ENCODE measurements around the gene SARS1.

SARS1 gene

DNA sequence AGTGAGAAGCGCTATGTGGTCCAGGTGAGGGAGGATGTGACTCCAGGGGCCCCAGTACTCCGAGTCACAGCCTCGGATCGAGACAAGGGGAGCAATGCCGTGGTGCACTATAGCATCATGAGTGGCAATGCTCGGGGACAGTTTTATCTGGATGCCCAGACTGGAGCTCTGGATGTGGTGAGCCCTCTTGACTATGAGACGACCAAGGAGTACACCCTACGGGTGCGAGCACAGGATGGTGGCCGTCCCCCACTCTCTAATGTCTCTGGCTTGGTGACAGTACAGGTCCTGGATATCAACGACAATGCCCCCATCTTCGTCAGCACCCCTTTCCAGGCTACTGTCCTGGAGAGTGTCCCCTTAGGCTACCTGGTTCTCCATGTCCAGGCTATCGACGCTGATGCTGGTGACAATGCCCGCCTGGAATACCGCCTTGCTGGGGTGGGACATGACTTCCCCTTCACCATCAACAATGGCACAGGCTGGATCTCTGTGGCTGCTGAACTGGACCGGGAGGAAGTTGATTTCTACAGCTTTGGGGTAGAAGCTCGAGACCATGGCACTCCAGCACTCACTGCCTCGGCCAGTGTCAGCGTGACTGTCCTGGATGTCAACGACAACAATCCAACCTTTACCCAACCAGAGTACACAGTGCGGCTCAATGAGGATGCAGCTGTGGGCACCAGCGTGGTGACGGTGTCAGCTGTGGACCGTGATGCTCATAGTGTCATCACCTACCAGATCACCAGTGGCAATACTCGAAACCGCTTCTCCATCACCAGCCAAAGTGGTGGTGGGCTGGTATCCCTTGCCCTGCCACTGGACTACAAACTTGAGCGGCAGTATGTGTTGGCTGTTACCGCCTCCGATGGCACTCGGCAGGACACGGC is 37.8 kb downstream of the SARS1 start:
- DNase-seq: no peak

DNA sequence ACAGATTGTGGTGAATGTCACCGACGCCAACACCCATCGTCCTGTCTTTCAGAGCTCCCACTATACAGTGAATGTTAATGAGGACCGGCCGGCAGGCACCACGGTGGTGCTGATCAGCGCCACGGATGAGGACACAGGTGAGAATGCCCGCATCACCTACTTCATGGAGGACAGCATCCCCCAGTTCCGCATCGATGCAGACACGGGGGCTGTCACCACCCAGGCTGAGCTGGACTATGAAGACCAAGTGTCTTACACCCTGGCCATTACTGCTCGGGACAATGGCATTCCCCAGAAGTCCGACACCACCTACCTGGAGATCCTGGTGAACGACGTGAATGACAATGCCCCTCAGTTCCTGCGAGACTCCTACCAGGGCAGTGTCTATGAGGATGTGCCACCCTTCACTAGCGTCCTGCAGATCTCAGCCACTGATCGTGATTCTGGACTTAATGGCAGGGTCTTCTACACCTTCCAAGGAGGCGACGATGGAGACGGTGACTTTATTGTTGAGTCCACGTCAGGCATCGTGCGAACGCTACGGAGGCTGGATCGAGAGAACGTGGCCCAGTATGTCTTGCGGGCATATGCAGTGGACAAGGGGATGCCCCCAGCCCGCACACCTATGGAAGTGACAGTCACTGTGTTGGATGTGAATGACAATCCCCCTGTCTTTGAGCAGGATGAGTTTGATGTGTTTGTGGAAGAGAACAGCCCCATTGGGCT is 38.6 kb downstream of the SARS1 start:
- DNase-seq: no peak

DNA sequence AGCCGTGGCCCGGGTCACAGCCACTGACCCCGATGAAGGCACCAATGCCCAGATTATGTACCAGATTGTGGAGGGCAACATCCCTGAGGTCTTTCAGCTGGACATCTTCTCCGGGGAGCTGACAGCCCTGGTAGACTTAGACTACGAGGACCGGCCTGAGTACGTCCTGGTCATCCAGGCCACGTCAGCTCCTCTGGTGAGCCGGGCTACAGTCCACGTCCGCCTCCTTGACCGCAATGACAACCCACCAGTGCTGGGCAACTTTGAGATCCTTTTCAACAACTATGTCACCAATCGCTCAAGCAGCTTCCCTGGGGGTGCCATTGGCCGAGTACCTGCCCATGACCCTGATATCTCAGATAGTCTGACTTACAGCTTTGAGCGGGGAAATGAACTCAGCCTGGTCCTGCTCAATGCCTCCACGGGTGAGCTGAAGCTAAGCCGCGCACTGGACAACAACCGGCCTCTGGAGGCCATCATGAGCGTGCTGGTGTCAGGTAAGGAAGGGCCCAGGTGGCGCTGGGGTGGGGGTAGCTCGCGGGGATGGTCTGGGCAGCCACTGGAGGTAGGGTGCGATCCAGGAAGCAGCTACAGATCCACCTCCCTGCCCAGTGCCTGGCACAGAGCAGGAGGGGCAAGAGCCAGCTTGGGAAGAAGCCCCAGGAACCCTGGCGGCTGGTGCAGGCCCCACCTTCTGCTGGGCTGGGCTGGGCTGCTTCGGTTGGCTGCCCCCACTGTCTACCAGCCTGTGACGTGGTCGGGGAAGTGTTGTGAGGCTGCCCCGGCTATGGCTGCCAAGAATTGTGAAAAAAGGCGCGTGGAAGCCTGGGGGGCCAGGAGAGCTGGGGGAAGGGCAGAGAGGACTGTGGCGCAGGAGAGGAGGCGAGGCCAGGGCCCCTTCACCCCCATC is 39.4 kb downstream of the SARS1 start:
- no peak for DNase-seq

DNA sequence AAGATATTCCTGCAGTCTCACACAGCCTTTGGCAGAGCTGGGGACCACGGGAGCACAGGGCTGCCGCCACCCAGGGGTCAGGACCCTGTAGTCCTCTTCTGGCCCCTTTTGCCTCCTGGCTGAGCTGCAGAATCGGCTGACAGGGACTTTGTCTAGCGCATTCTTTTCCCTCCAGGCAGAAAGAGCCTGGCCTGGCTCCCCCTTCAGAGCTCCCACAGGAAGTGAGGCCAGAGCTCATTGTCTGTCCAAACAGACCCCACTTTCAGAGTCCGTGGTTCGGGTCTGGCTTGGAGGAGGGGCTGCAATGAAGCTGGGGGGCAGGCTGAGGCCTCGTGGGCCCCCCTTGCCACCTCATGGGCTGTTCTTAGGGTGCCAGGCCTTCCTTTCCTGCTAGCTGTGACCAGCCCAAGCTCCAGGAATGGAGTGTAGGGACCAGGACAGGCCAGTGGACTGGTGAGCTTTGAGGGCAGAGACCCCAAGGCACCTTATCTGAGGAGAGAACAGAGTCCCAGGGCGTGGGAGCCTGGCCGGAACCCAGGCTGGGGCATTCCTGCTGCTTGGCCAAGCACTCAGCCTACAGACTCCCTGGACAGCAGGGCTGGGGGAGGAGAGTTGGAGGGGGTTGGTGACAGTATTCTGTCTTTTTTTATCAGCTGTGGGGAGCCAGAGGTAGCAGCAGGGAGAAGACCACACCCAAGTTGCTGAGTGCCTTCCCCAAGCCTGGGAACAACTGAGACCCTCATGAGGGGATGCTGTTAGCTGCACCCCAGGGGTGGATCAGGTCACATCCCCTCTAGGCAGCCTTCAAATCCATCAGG is 40.3 kb downstream of the SARS1 start:
- DNase-seq: no peak

DNA sequence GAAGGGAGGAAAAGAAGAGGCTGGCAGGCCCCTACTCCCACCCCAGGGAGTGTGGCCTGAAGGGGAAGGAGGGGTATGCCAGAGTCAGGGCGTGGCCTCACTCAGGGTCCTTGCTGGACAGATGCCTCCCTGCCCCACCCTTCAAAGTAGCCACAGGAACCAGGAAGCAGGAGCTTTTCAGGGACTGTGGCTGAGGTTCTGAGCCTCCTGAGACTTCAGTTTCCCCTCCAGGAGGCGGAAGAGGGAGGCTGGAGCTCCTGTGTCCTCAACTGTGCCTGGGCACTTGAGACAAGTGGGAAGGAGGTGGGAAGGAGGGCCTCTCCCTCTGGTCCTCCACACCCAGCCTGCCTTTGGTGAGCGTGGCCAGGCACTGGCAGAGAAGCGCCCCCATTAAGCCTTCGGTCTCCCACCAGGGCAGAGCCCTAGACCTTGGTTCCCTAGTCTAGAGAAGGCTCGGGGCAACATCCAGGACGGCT is 40.9 kb downstream of the SARS1 start:
- DNase-seq: no peak

DNA sequence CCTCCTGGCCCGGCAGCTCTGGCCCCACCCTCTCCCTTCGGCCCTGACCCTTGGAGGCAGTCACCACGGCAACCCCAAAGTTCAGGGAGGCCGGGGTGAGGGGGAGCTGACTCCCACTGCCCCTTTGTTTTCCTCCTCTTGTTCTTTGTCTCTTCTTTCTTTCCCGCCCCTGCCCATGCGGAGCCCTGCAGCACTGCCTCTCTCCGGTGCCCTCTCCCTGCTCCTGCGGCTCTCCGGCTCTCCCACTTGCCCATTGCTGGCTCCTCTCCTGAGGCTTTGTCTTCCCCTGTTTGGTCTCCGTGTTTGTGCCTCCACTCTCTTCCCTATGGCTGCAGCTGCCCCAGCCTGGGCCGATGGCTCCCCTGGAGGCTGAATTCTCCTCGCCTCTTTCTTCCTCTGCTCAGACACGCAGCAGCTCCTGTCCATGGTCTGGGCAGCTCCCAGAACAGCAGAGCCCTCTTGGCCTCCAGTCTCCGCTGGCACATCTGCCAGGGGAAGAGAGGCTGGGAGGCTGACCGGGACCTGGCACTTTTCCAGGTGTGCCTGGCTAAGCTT is 41.5 kb downstream of the SARS1 start:
- DNase-seq: no peak

DNA sequence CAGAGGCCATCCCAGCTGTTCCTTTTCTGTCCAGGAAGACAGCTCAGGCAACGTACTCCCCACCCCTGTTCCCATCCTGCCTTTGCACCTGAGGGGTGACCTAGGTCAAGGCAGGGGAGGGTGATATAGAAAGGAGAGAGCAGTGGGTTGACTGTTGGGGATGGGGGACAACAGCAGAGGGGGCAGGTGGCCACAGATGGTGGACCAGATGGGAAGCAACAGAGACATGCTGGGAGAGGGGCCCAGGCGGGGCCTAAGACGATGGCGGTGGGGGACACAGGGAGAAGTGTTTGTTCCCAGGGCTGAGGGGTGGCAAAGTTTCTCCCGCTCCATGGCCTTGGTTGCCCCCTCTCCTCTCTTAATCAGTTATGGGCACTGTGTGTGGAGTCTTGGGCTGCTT is 42.0 kb downstream of the SARS1 start:
- DNase-seq: no peak

DNA sequence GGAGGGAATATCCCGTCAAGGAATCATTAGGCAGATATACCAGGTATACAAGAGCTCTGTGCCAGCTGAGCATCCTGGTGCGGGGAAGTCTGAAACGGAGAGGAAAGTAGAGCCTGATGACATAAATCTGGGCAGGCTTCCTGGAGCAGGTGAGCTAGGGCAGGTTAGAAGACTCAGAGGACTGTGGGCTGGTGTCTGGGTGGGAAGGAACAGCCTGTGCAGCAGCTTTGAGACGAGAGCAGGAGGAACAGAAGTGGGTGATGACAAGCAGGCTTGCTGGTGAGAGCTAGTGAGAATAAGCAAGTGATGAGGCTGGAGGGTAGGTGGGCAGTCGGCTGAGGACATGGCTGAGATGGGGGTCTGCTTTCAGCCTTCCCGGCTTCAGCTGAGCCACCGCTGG is 42.4 kb downstream of the SARS1 start:
- no peak for DNase-seq

DNA sequence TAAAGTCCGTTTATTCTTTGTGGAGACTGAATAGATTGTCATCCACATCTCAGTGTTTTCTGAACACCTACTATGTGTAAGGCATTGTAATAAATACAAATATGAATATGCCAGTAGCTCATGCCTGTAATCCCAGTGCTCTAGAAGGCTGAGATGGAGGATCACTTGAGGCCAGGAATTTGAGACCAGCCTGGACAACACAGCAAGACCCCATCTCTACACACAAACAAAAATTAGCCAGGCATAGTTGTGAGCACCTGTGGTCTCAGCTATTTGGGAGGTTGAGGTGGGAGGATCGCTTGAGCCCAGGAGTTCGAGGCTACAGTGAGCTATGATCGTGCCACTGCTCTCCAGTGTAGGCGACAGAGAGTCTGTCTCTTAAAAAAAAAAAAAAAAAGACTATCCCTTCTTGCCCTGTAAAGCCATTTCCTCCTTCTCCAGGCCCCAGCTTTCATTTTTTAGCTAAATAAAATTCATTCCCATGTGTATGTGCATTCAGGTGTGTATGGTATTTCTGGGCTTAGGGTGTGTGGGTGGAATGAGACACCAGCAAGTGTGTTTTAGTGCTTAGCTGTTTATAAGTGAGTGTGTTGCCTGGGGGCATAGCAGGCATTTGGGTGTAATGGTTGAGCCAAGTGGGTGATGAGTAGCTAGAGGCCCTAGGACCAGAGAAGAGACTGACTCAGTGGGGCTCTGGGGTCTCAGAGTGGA is 43.4 kb downstream of the SARS1 start:
- DNase-seq: no peak

DNA sequence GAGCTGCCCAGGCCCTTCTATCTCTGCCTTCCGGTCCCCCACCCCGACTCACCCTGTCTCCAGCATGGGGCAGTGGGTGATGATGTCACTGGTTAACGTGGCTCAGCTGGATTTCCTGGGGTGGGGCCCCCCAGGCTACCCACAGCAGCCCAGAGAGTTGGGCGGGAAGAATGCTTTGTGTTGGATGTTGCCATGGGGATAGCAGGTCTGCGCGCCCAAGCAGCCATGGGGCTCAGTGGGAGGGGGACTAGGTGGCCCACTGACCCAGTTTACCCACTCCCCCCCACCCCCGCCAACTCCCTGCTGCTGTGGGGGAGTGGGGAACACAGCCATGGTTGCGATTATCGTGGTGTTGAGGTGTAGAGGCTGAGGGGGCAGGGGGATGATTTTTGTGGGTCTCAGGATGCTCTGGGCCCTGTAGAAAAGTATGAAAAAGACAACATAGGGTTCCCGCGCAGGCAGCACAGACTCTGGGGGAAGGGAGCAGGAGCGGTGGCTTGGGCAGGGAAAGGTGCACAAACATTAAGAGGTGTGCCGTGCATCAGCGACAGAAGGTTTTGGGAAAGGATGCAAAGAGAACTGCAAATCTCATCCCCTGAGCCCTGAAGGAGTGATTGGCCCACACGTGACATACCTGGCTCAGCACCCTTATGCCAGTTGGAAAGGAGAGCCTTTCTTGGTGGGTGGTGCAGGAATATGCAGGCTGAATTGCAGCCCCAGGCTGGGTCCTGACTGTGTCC is 44.1 kb downstream of the SARS1 start:
- DNase-seq: no peak

DNA sequence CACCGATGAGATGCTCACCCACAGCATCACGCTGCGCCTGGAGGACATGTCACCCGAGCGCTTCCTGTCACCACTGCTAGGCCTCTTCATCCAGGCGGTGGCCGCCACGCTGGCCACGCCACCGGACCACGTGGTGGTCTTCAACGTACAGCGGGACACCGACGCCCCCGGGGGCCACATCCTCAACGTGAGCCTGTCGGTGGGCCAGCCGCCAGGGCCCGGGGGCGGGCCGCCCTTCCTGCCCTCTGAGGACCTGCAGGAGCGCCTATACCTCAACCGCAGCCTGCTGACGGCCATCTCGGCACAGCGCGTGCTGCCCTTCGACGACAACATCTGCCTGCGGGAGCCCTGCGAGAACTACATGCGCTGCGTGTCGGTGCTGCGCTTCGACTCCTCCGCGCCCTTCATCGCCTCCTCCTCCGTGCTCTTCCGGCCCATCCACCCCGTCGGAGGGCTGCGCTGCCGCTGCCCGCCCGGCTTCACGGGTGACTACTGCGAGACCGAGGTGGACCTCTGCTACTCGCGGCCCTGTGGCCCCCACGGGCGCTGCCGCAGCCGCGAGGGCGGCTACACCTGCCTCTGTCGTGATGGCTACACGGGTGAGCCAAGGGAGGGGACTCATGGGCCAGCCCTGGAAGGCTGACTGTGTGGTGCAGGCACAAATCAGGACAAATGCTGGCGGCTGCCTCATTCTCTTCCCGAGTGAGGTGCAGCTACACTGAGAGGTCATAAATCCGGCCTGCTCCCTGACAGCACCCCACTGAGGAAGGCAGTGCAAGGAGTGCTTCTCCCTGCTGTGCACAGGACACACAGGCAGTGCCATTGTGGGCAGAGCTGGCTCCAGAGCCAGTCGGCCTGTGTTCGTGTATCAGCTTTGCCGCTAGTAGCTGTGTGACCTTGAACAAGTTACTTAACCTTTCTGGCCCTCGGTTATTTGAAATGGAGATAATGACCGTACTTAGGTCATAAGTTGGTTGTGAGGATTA is 45.1 kb downstream of the SARS1 start:
- DNase-seq: no peak

DNA sequence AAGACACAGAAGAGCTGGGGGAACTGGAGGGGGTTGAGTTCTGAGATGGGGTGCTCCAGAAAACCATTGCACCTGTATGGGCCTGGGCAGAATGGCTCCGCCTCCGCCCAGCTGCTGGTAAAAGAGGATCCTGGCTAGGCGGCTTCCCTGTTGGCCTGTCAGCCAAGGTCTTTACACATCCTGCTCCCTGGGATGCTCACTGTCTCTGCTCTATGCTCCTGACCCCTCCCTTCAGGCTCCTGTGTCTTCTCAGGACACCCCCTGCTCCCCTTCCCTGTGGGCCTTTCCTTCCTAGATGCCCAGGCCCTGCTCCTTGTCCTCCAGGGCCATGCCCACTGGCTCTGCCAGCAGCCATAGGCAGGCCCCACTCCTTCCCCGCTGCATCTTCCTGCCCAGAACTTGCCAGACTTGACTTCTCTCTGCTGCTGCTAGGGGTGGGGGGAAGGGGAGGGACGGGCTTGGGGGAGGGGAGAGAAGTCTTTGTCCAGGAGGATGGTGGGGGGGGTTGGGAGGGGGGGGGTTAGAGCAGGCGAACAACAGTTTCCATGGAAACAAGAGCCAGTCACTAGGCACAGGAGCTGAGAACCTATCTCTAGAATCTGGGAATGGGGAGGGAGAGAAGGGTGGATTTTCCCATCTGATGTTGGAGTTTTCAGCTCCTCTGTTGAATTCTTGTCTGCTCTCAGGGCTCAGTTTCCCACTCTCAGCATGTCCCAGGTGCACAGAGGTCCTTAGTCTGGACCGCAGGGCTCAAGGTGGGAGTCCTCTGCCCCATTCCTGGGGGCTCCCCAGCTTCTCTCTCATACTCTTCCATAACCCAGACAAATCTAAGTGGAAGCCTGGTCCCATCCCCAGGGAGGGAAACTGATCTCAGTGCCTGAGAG is 46.2 kb downstream of the SARS1 start:
- DNase-seq: no peak

DNA sequence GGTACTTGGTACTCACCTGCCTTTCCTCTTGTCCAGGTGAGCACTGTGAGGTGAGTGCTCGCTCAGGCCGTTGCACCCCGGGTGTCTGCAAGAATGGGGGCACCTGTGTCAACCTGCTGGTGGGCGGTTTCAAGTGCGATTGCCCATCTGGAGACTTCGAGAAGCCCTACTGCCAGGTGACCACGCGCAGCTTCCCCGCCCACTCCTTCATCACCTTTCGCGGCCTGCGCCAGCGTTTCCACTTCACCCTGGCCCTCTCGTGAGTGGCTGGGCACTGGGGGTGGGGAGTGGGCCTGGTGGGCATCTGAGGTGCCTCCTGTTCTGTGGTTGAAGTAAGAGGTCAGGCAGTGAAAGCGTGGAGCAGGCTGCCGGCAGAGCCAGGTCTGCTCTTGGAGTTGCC is 47.3 kb downstream of the SARS1 start:
- DNase-seq: no peak

DNA sequence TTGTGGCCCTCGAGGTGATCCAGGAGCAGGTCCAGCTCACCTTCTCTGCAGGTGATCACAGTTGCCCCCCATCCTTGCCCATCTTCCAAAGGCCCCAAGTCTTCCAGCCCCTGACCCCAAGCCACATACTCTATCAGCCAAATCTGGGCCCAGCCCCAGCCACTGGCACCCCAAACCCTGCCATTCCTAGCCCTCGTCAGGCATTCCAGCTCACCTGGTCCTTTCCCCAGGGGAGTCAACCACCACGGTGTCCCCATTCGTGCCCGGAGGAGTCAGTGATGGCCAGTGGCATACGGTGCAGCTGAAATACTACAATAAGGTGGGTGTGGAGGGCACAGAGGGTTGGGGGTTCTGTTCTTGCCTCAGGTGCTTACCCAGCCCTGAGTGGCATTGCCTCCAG is 47.9 kb downstream of the SARS1 start:
- no peak for DNase-seq

DNA sequence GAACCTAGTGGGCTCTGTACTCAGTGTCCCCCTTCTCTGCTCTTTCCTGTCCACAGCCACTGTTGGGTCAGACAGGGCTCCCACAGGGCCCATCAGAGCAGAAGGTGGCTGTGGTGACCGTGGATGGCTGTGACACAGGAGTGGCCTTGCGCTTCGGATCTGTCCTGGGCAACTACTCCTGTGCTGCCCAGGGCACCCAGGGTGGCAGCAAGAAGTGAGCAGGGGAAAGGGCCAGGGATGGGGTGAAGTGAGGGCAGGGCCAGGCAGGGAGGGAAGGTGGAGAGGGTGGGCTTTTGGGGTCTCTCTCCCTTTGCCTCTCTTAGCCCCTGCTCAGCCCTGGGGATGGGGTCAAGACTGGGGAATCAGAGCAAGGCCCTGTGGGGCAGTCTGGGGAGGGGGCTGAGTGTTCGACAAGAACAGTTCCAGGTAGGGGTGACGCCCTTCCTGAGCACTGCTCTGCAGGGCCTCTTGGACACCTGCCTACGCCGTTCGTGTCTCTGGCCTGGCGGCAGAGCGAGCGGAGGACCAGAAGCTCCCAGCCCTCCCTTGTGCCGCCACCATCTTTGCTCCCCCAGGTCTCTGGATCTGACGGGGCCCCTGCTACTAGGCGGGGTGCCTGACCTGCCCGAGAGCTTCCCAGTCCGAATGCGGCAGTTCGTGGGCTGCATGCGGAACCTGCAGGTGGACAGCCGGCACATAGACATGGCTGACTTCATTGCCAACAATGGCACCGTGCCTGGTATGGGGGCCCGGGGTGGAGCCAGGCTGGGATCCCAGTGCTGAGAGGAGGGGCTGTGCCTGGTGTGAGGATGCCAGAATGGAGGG is 48.7 kb downstream of the SARS1 start:
- no peak for DNase-seq

DNA sequence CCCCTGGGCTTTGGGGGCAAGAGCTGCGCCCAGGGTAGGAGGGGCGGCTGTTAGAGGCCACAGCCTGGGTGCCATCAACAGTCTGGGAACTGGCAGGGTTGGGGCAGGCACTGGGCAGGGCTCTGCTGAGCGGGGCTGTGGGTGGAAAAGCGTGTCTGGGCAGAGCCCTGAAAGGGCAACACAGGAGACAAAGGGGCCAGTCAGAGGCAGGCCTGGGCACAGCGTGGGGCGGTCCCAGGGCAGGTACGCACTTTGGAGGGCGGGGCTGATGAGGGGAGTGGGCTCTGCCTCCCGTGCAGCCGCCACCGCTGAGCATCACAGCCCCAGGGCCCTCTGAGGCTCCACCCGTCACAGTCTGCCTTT is 49.5 kb downstream of the SARS1 start:
- no peak for DNase-seq
